Choroid plexus epithelial cell (primary cell): ENCODE results near the gene BLACAT1.
"Not testable (repeated sequence)": the region's sequence is repeated elsewhere in the genome, so short reads cannot be mapped to it uniquely, and the experiment has no call there.

ENCODE experiments used
- DNase-seq: peaks from one replicate; pipeline ENCODE4 v3.0.0-alpha.2; 2010; ENCODE audit warnings: low read depth
- H3K4me3 ChIP-seq: 2 replicates; pipeline ENCODE4 v1.5.1; 2011; ENCODE audit warnings: low read depth, mild to moderate bottlenecking, control low read depth, low read length, moderate library complexity
- CTCF ChIP-seq: conservative IDR thresholded peaks from 2 replicates; pipeline ENCODE4 v1.5.1; 2011; ENCODE audit warnings: low read depth, mild to moderate bottlenecking, control low read depth, inconsistent platforms, low read length, moderate library complexity

The BLACAT1 gene

DNA sequence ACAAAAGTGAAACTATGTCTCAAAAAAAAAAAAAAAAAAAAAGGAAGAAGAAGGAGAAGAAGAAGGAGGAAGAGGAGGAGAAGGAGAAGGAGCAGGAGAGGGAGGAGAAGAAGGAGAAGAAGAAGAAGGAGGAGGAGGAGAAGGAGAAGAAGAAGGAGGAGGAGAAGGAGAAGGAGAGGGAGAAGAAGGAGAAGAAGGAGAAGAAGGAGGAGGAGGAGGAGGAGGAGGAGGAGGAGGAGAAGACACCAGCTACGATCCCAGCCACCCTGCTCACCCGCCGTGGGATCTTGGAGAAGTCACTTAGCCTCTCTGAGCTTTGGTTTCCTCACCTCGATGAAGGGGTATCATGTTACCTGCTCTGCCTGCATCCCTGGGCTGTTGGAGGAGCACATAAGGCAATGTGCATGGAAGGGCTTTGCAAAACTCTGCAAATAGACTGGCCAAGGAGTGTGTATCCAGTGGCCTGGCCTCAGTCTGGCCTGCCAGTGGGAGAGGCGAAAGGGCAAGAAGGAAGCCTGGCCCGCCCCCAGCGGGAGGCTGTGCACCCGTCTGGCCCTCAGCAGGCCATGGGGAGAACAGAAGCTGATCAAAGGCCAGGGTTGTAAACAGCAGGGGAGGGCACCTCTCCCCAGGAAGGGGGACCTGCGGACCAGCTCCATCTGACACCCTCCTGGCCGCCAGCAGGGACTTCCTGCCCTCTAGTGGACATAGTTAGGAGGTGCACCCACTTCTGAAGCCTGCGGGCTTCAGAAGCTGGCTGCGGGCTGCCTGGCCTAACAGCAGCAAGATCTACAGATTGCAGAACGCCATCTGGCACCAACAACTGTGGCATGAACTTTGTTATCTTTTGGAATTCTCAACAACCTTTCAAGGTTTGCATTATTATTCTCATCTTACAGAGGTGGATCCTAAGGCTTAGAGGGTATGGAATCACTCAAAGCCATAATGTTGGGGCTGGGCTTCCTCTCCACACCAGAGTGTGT, 29.4 kb upstream of the BLACAT1 start:
- no peak overlapping the region for H3K4me3 ChIP-seq
- TF ChIP-seq CTCF: peak; percentile 94
- DNase-seq: peak; percentile 83

GRCh38 chr1:205483372-205483771, 27.5 kb upstream of the BLACAT1 start:
- TF ChIP-seq CTCF: no peak
- no peak for DNase-seq
- H3K4me3 ChIP-seq: no peak overlapping the region

DNA sequence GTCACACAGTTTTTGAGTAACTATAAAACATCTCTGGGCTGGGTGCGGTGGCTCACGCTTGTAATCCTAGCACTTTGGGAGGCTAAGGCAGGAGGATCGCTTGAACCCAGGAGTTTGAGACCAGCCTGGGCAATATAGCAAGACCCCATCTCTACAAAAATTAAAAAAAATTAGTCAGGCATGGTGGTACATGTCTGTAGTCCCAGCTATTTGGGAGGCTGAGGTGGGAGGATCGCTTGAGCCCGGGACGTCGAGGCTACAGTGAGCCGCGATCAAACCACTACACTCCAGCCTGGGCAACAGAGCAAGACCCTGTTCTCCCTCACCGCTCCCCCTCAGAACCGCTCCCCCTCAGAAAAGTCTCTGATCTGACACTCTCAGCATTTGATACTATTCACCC, 26.7 kb upstream of the BLACAT1 start:
- not testable (repeated sequence) for DNase-seq, H3K4me3 ChIP-seq

GRCh38 chr1:205481629-205482151, 25.8 kb upstream of the BLACAT1 start:
- no peak for TF ChIP-seq CTCF
- no peak overlapping the region for H3K4me3 ChIP-seq
- no peak for DNase-seq

- no peak overlapping the region for H3K4me3 ChIP-seq
- no peak for TF ChIP-seq CTCF
- DNase-seq: no peak
Observed at GRCh38 chr1:205481218-205481617, 25.4 kb upstream of the BLACAT1 start.

GRCh38 chr1:205480349-205480985, 24.6 kb upstream of the BLACAT1 start:
- DNase-seq: no peak
- no peak for TF ChIP-seq CTCF
- no peak overlapping the region for H3K4me3 ChIP-seq

GRCh38 chr1:205478985-205479384, 23.1 kb upstream of the BLACAT1 start:
- not testable (repeated sequence) for DNase-seq, H3K4me3 ChIP-seq
